Caco-2 (cell line): ENCODE data around the gene CHPT1. TPM values are rescaled to one million over a fixed set of nuclear protein-coding genes. Genes with fewer than 3 reads are reported as not detected.

ENCODE experiments used
- BruUV-seq: library from RNA; stranded (reverse); fragments of 400-500 nt; replicated peaks from 2 replicates; lab custom pipeline; 2021; lab: Mats Ljungman, UMichigan
- CTCF ChIA-PET: fragments of 300-600 bp; sonication (Branson Sonifier 250); formaldehyde crosslinking; loops from one replicate; lab custom pipeline; 2022; ENCODE audit warnings: antibody characterized with exemption; lab: Charles Lee
- POLR2A ChIA-PET: fragments of 300-600 bp; sonication (Branson Sonifier 250); formaldehyde crosslinking; loops from one replicate; lab custom pipeline; 2022; ENCODE audit warnings: antibody characterized with exemption; lab: Charles Lee
- DNase-seq, 2 experiments: peaks; one replicate each; pipeline versions ENCODE4 v3.0.0 to v3.0.0-alpha.2; 2020 to 2022
- H3K27me3 ChIP-seq: replicated peaks from 2 replicates; pipeline ENCODE4 v1.6.0; 2011; ENCODE audit warnings: low read length; ENCODE audit not compliant: control insufficient read depth, insufficient read depth
- H3K36me3 ChIP-seq: 2 replicates; pipeline ENCODE4 v1.5.1; 2011; ENCODE audit warnings: low read length; ENCODE audit not compliant: control insufficient read depth, insufficient read depth
- H3K4me1 ChIP-seq: fragments of 250-450 bp; sonication (Bioruptor Pico); 2 replicates; pipeline ENCODE4 v1.5.1; 2020; ENCODE audit warnings: mild to moderate bottlenecking
- H3K4me3 ChIP-seq: 2 replicates; pipeline ENCODE4 v1.5.1; 2011; ENCODE audit warnings: low read depth, mild to moderate bottlenecking, control low read depth, low read length
- H3K9me3 ChIP-seq: fragments of 250-450 bp; sonication (Bioruptor Pico); 2 replicates; pipeline ENCODE4 v1.5.1; 2020; ENCODE audit warnings: mild to moderate bottlenecking, moderate library complexity
- H3K27ac Mint-ChIP-seq: one replicate; pipeline ENCODE4 v1.8.0; 2022; ENCODE audit warnings: mixed read lengths; ENCODE audit not compliant: unreplicated experiment
- H3K27me3 Mint-ChIP-seq: one replicate; pipeline ENCODE4 v1.8.0; 2022; ENCODE audit warnings: mixed read lengths; ENCODE audit not compliant: insufficient read depth, unreplicated experiment
- H3K36me3 Mint-ChIP-seq: one replicate; pipeline ENCODE4 v1.8.0; 2022; ENCODE audit warnings: mild to moderate bottlenecking, mixed read lengths; ENCODE audit not compliant: insufficient read depth, unreplicated experiment
- H3K4me1 Mint-ChIP-seq: one replicate; pipeline ENCODE4 v1.8.0; 2022; ENCODE audit warnings: low read depth, mixed read lengths; ENCODE audit not compliant: unreplicated experiment
- H3K4me3 Mint-ChIP-seq: one replicate; pipeline ENCODE4 v1.8.0; 2022; ENCODE audit warnings: mild to moderate bottlenecking, moderate library complexity, mixed read lengths; ENCODE audit not compliant: unreplicated experiment
- H3K9me3 Mint-ChIP-seq: one replicate; pipeline ENCODE4 v1.8.0; 2022; ENCODE audit warnings: mixed read lengths; ENCODE audit not compliant: unreplicated experiment
- CTCF ChIP-seq, 2 experiments: fragments of 200-600 bp in 1 of 2; IDR thresholded peaks; 1 replicate in 1 of 2; 2 replicates in 1 of 2; pipeline versions ENCODE4 v1.5.1 to v1.8.0; 2011 to 2022; ENCODE audit warnings: antibody characterized with exemption in 1 of 2, control low read depth in 1 of 2, inconsistent platforms in 1 of 2, low read depth in 1 of 2, low read length in 1 of 2, mild to moderate bottlenecking in 1 of 2, moderate library complexity in 1 of 2; ENCODE audit not compliant: insufficient read depth in 1 of 2, severe bottlenecking in 1 of 2, unreplicated experiment in 1 of 2
- intact Hi-C: fragments of 100-400 bp; cut with micrococcal nuclease; formaldehyde crosslinking; loops from one replicate; pipeline ENCODE4 v1.10.0; 2022; ENCODE audit not compliant: unreplicated experiment
- total RNA-seq: library from RNA; stranded (reverse); gene quantifications from 2 replicates; pipeline ENCODE4 v1.2.3, GENCODE V29; 2022

Gene CHPT1
- total RNA-seq, 1 experiment from 2014 or later, result 54.6 TPM

GRCh38 chr12:101703487-101703886, 6.0 kb downstream of the CHPT1 start:
- H3K27me3 Mint-ChIP-seq, result no peaks in the 10 kb centered on the region
- Histone ChIP-seq H3K4me1 (peaks cover 17% of the 10 kb centered on the region), H3K9me3 (no peaks in the 10 kb centered on the region), H3K36me3 (peaks cover 1% of the 10 kb centered on the region; the same call in 1 of the 2 replicates), H3K4me3 (no peak overlapping the region), H3K27me3 (no peaks in the 10 kb centered on the region)
- BruUV-seq, result no TSS peak
- H3K27ac Mint-ChIP-seq, result no peak overlapping the region
- no peak for TF ChIP-seq CTCF (IDR thresholded peaks at IDR 0.05; ENCODE audit: insufficient read depth in 1 of 2, low read depth in 1 of 2, low read length in 1 of 2, severe bottlenecking in 1 of 2, unreplicated experiment in 1 of 2)
- no peak for DNase-seq
- H3K36me3 Mint-ChIP-seq, result no peaks in the 10 kb centered on the region
- peaks cover 21% of the 10 kb centered on the region for H3K4me1 Mint-ChIP-seq
- ChIA-PET POLR2A (no interaction called here), CTCF (no interaction called here)
- intact Hi-C loops, result no loop called here
- no peaks in the 10 kb centered on the region for H3K9me3 Mint-ChIP-seq
- H3K4me3 Mint-ChIP-seq, result no peak overlapping the region

- CTCF ChIA-PET, result no interaction called here
- peaks cover 1% of the 10 kb centered on the region; the same call in 1 of the 2 replicates for H3K36me3 ChIP-seq
- DNase-seq, result no peak
- peaks cover 17% of the 10 kb centered on the region for H3K4me1 Mint-ChIP-seq
- no peak for TF ChIP-seq CTCF (IDR thresholded peaks at IDR 0.05; ENCODE audit: insufficient read depth in 1 of 2, low read depth in 1 of 2, low read length in 1 of 2, severe bottlenecking in 1 of 2, unreplicated experiment in 1 of 2)
- H3K9me3 Mint-ChIP-seq, result no peaks in the 10 kb centered on the region
- no peaks in the 10 kb centered on the region for H3K9me3 ChIP-seq
- no peak overlapping the region for H3K4me3 ChIP-seq
- H3K4me3 Mint-ChIP-seq, result no peak overlapping the region
- H3K27me3 ChIP-seq, result no peaks in the 10 kb centered on the region
- H3K4me1 ChIP-seq, result peaks cover 12% of the 10 kb centered on the region; the same call in 1 of the 2 replicates
- BruUV-seq, result no TSS peak
- no peaks in the 10 kb centered on the region for H3K36me3 Mint-ChIP-seq
- POLR2A ChIA-PET, result no interaction called here
- intact Hi-C loops, result loop anchor here (1.0 kb wide), 1 partner anchor 8 kb away; no protein-coding TSS in a partner anchor
- H3K27ac Mint-ChIP-seq, result no peak overlapping the region
- H3K27me3 Mint-ChIP-seq, result no peaks in the 10 kb centered on the region
Measured at GRCh38 chr12:101706403-101706802, 9.0 kb downstream of the CHPT1 start.

- TF ChIP-seq CTCF (IDR thresholded peaks at IDR 0.05; ENCODE audit: insufficient read depth in 1 of 2, low read depth in 1 of 2, low read length in 1 of 2, severe bottlenecking in 1 of 2, unreplicated experiment in 1 of 2), result no peak
- Histone ChIP-seq H3K4me1 (peaks cover 12% of the 10 kb centered on the region; the same call in 1 of the 2 replicates), H3K4me3 (no peak overlapping the region), H3K9me3 (no peaks in the 10 kb centered on the region), H3K36me3 (peaks cover 1% of the 10 kb centered on the region; the same call in 1 of the 2 replicates), H3K27me3 (no peaks in the 10 kb centered on the region)
- no TSS peak for BruUV-seq
- DNase-seq, result no peak
- intact Hi-C loops, result no loop called here
- Mint-ChIP-seq H3K9me3 (no peaks in the 10 kb centered on the region), H3K36me3 (no peaks in the 10 kb centered on the region), H3K27ac (peak overlapping the region; percentile 14), H3K4me3 (no peak overlapping the region), H3K4me1 (peaks cover 19% of the 10 kb centered on the region), H3K27me3 (no peaks in the 10 kb centered on the region)
- POLR2A ChIA-PET, result no interaction called here
- CTCF ChIA-PET, result no interaction called here
Measured at GRCh38 chr12:101707131-101707782, 9.8 kb downstream of the CHPT1 start.
